HG02588 (cell line): Measurements from ENCODE around the gene RGS19.
A peak's percentile ranks its signal among the peaks of the same experiment; 100 is the strongest.
"Not testable (repeated sequence)": the region's sequence is repeated elsewhere in the genome, so short reads cannot be mapped to it uniquely, and the experiment has no call there.

Experiments
- ATAC-seq: cut with Tn5 transposase; IDR thresholded peaks from one replicate; pipeline ENCODE4 v1.9.1; 2021; ENCODE audit warnings: mild to moderate bottlenecking, moderate library complexity; ENCODE audit not compliant: unreplicated experiment

The RGS19 gene

GRCh38 chr20:64079273-64080012 lies at the start of gene RGS19:
Gene RGS19 (minus strand): TSS chr20:64079518. CDS start chr20:64076886, 2,632 bp downstream.
- ATAC-seq = peak; percentile 33

GRCh38 chr20:64123517-64123916 lies 44.2 kb upstream of the RGS19 start:
- ATAC-seq = not testable (repeated sequence)

- ATAC-seq = not testable (repeated sequence)
Measured at GRCh38 chr20:64122927-64123326, 43.6 kb upstream of the RGS19 start.

- ATAC-seq = no peak
Measured at GRCh38 chr20:64121586-64121985, 42.3 kb upstream of the RGS19 start.

- ATAC-seq = no peak
Measured at GRCh38 chr20:64119681-64120341, 40.5 kb upstream of the RGS19 start.

- no peak for ATAC-seq
Measured at GRCh38 chr20:64119301-64119680, 40.0 kb upstream of the RGS19 start.

- not testable (repeated sequence) for ATAC-seq
Measured at GRCh38 chr20:64117432-64117777, 38.1 kb upstream of the RGS19 start.

GRCh38 chr20:64116541-64117431 lies 37.5 kb upstream of the RGS19 start:
- ATAC-seq = no peak

GRCh38 chr20:64116016-64116415 lies 36.7 kb upstream of the RGS19 start:
- no peak for ATAC-seq

GRCh38 chr20:64115171-64115911 lies 36.0 kb upstream of the RGS19 start:
- ATAC-seq = no peak

- no peak for ATAC-seq
Measured at GRCh38 chr20:64114356-64114971, 35.1 kb upstream of the RGS19 start.

- no peak for ATAC-seq
Measured at GRCh38 chr20:64113796-64114355, 34.6 kb upstream of the RGS19 start.

- no peak for ATAC-seq
Measured at GRCh38 chr20:64113444-64113775, 34.1 kb upstream of the RGS19 start.

- ATAC-seq = no peak
Measured at GRCh38 chr20:64112691-64113443, 33.5 kb upstream of the RGS19 start.

GRCh38 chr20:64111841-64112641 lies 32.7 kb upstream of the RGS19 start:
- no peak for ATAC-seq

- no peak for ATAC-seq
Measured at GRCh38 chr20:64110411-64111068, 31.2 kb upstream of the RGS19 start.

GRCh38 chr20:64109831-64110391 lies 30.6 kb upstream of the RGS19 start:
- ATAC-seq = no peak
